HEK293 (cell line): ENCODE data around the gene KCNE4.

Source experiments
- SP3 ChIP-seq: fragments of 450-650 bp; formaldehyde crosslinking; IDR thresholded peaks from 2 replicates; pipeline ENCODE4 v1.5.1; 2016; ENCODE audit warnings: missing biosample characterization, missing genetic modification characterization
- ZBTB48 ChIP-seq: fragments of 450-650 bp; formaldehyde crosslinking; IDR thresholded peaks from 2 replicates; pipeline ENCODE4 v1.5.1; 2016; ENCODE audit warnings: missing biosample characterization, missing genetic modification characterization
- ZBTB7A ChIP-seq: fragments of 450-650 bp; formaldehyde crosslinking; IDR thresholded peaks from 2 replicates; pipeline ENCODE4 v1.5.1; 2016; ENCODE audit warnings: low read depth, missing biosample characterization, missing genetic modification characterization
- ZNF157 ChIP-seq: fragments of 450-650 bp; formaldehyde crosslinking; IDR thresholded peaks from 2 replicates; pipeline ENCODE4 v1.5.1; 2016; ENCODE audit warnings: missing biosample characterization, missing genetic modification characterization
- ZNF16 ChIP-seq: fragments of 450-650 bp; formaldehyde crosslinking; IDR thresholded peaks from 2 replicates; pipeline ENCODE4 v1.5.1; 2016; ENCODE audit warnings: low read depth, missing biosample characterization, missing genetic modification characterization
- ZNF24 ChIP-seq: fragments of 450-650 bp; formaldehyde crosslinking; IDR thresholded peaks from 2 replicates; pipeline ENCODE4 v1.5.1; 2016; ENCODE audit warnings: missing biosample characterization, missing genetic modification characterization
- ZNF394 ChIP-seq: fragments of 450-650 bp; formaldehyde crosslinking; IDR thresholded peaks from 2 replicates; pipeline ENCODE4 v1.5.1; 2016; ENCODE audit warnings: missing biosample characterization, missing genetic modification characterization, mild to moderate bottlenecking, moderate library complexity, borderline replicate concordance
- ZNF776 ChIP-seq: fragments of 450-650 bp; formaldehyde crosslinking; IDR thresholded peaks from 2 replicates; pipeline ENCODE4 v1.5.0; 2017; ENCODE audit warnings: missing biosample characterization, missing genetic modification characterization, borderline replicate concordance
- TF ChIP-seq, protein P1 (sequence below): fragments of 450-650 bp; formaldehyde crosslinking; IDR thresholded peaks from 2 replicates; pipeline ENCODE4 v1.5.1; 2016; ENCODE audit warnings: missing biosample characterization, missing genetic modification characterization
- TF ChIP-seq, protein P2 (sequence below): fragments of 450-650 bp; formaldehyde crosslinking; IDR thresholded peaks from 2 replicates; pipeline ENCODE4 v1.5.1; 2017; ENCODE audit warnings: missing biosample characterization, missing genetic modification characterization
- TF ChIP-seq, protein P3 (sequence below): sonication (generic); formaldehyde crosslinking; IDR thresholded peaks from 2 replicates; pipeline ENCODE4 v1.8.1; 2022; ENCODE audit warnings: mild to moderate bottlenecking, moderate library complexity, missing genetic modification reagents
- TF ChIP-seq, protein P4 (sequence below): fragments of 450-650 bp; formaldehyde crosslinking; IDR thresholded peaks from 2 replicates; pipeline ENCODE4 v1.5.1; 2016; ENCODE audit warnings: missing biosample characterization, missing genetic modification characterization, low read depth

DNA sequence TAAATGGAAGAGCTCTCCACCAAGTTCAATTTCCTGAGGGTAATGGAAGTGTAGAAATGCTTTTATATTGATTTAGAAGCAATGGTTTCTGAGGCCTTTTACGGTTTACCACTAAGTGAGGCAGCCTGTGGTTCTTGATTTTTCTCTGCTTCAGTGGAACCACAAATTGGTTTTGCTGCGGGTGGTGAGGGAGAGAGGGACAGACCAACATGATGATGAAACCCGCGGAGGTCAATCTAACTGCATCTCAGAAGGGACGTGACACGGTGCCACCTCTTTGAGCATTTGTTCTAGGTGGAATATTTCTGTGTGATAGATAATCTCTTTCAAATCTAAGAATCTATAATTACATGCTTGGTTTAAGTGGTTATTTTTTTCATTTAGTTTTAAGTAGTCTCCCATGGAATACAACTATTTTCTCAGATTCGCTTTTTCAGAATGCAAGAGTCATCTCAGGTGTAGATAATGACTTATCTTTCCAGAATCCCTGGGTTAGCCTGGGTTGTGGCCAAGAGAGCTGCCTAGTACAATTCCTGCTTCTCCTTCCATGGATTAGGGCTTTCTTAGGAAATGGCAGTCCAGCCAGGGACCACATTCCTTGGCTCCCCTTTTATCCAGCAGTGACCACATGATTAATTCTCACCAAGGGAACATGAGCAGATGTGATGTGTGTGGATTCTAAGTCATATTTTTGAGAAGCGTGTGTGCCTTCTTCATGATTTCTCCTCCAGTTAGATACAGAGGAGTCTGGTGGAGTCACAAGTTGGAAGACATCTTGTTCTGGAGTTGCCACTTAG lies 52.5 kb downstream of the KCNE4 start:
- TF ChIP-seq ZNF16 (tag by site-specific recombination), result no peak
- TF ChIP-seq ZNF24 (tag by site-specific recombination), result no peak
- TF ChIP-seq, protein P1, sequence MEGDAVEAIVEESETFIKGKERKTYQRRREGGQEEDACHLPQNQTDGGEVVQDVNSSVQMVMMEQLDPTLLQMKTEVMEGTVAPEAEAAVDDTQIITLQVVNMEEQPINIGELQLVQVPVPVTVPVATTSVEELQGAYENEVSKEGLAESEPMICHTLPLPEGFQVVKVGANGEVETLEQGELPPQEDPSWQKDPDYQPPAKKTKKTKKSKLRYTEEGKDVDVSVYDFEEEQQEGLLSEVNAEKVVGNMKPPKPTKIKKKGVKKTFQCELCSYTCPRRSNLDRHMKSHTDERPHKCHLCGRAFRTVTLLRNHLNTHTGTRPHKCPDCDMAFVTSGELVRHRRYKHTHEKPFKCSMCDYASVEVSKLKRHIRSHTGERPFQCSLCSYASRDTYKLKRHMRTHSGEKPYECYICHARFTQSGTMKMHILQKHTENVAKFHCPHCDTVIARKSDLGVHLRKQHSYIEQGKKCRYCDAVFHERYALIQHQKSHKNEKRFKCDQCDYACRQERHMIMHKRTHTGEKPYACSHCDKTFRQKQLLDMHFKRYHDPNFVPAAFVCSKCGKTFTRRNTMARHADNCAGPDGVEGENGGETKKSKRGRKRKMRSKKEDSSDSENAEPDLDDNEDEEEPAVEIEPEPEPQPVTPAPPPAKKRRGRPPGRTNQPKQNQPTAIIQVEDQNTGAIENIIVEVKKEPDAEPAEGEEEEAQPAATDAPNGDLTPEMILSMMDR (tag by site-specific recombination), result no peak
- TF ChIP-seq, protein P2, sequence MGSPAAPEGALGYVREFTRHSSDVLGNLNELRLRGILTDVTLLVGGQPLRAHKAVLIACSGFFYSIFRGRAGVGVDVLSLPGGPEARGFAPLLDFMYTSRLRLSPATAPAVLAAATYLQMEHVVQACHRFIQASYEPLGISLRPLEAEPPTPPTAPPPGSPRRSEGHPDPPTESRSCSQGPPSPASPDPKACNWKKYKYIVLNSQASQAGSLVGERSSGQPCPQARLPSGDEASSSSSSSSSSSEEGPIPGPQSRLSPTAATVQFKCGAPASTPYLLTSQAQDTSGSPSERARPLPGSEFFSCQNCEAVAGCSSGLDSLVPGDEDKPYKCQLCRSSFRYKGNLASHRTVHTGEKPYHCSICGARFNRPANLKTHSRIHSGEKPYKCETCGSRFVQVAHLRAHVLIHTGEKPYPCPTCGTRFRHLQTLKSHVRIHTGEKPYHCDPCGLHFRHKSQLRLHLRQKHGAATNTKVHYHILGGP (tag by site-specific recombination), result no peak
- no peak for TF ChIP-seq ZNF776
- no peak for TF ChIP-seq ZBTB48 (tag by site-specific recombination)
- TF ChIP-seq, protein P3, sequence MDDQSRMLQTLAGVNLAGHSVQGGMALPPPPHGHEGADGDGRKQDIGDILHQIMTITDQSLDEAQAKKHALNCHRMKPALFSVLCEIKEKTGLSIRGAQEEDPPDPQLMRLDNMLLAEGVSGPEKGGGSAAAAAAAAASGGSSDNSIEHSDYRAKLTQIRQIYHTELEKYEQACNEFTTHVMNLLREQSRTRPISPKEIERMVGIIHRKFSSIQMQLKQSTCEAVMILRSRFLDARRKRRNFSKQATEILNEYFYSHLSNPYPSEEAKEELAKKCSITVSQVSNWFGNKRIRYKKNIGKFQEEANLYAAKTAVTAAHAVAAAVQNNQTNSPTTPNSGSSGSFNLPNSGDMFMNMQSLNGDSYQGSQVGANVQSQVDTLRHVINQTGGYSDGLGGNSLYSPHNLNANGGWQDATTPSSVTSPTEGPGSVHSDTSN (CRISPR knock-in tag), result no peak
- no peak for TF ChIP-seq ZNF394 (tag by site-specific recombination)
- TF ChIP-seq, protein P4, sequence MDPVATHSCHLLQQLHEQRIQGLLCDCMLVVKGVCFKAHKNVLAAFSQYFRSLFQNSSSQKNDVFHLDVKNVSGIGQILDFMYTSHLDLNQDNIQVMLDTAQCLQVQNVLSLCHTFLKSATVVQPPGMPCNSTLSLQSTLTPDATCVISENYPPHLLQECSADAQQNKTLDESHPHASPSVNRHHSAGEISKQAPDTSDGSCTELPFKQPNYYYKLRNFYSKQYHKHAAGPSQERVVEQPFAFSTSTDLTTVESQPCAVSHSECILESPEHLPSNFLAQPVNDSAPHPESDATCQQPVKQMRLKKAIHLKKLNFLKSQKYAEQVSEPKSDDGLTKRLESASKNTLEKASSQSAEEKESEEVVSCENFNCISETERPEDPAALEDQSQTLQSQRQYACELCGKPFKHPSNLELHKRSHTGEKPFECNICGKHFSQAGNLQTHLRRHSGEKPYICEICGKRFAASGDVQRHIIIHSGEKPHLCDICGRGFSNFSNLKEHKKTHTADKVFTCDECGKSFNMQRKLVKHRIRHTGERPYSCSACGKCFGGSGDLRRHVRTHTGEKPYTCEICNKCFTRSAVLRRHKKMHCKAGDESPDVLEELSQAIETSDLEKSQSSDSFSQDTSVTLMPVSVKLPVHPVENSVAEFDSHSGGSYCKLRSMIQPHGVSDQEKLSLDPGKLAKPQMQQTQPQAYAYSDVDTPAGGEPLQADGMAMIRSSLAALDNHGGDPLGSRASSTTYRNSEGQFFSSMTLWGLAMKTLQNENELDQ, result no peak
- no peak for TF ChIP-seq ZBTB7A
- no peak for TF ChIP-seq ZNF157 (tag by site-specific recombination)
- TF ChIP-seq SP3 (tag by site-specific recombination), result no peak
